Aorta (tissue), 5 donors: ENCODE results near the gene IQCE. TPM values are rescaled to one million over a fixed set of nuclear protein-coding genes. Genes with fewer than 3 reads are reported as not detected.

Source experiments
- ATAC-seq: fragments of 200-7000 bp; cut with Tn5 transposase; one replicate; pipeline ENCODE4 v1.9.1; 2022; ENCODE audit warnings: moderate library complexity; ENCODE audit not compliant: low FRiP score
- DNase-seq, 2 donors: peaks; one replicate each; pipeline ENCODE4 v3.0.0-alpha.2; 2020
- H3K27ac ChIP-seq, 2 donors: one replicate each; pipeline ENCODE4 v1.5.1; 2013; ENCODE audit warnings: low read length in 2 of 2, mild to moderate bottlenecking in 2 of 2, moderate library complexity in 2 of 2, control low read depth in 1 of 2, inconsistent platforms in 1 of 2, low read depth in 1 of 2
- H3K27me3 ChIP-seq, 2 donors: one replicate each; pipeline ENCODE4 v1.6.1; 2013; ENCODE audit warnings: control low read depth in 1 of 2, low read length in 1 of 2, mild to moderate bottlenecking in 1 of 2, moderate library complexity in 1 of 2; ENCODE audit not compliant: insufficient read depth in 2 of 2, control insufficient read depth in 1 of 2
- H3K36me3 ChIP-seq, 2 donors: one replicate each; pipeline ENCODE4 v1.6.1; 2013; ENCODE audit warnings: control low read depth in 1 of 2, low read length in 1 of 2, mild to moderate bottlenecking in 1 of 2; ENCODE audit not compliant: insufficient read depth in 2 of 2, control insufficient read depth in 1 of 2
- H3K4me1 ChIP-seq, 2 donors: one replicate each; pipeline ENCODE4 v1.6.1; 2013; ENCODE audit warnings: low read length in 2 of 2, control low read depth in 1 of 2, mild to moderate bottlenecking in 1 of 2, moderate library complexity in 1 of 2; ENCODE audit not compliant: insufficient read depth in 2 of 2, control insufficient read depth in 1 of 2
- H3K4me3 ChIP-seq, 2 donors: one replicate each; pipeline ENCODE4 v1.5.1; 2013; ENCODE audit warnings: low read length in 2 of 2, control low read depth in 1 of 2, mild to moderate bottlenecking in 1 of 2
- H3K9me3 ChIP-seq: one replicate; pipeline ENCODE4 v1.6.1; 2013; ENCODE audit warnings: mild to moderate bottlenecking, low read length; ENCODE audit not compliant: control insufficient read depth
- WGBS, 2 donors: extraction: QIAGEN DNeasy Blood & Tissue Kit; methylation state at CpG; one replicate each; pipeline ENCODE4 v1.1.7; 2013; 5-methylcytosine and 5-hydroxymethylcytosine counted together
- intact Hi-C, 2 donors: fragments of 100-400 bp; cut with DNase I; formaldehyde crosslinking; loops; one replicate each; pipeline versions ENCODE4 v1.14.2 to v1.15.0; 2022
- polyA plus RNA-seq, 2 donors: library from polyadenylated mRNA; stranded (reverse); fragments of 200-250 nt; gene quantifications; one replicate each; pipeline ENCODE4 v1.2.3, GENCODE V29; 2013
- total RNA-seq, 2 donors: library from RNA; stranded (reverse); fragmentation: NEBNext Ultra II Directional; extraction: Animal tissue kit (Norgen Biotek cat#: 25700); gene quantifications; one replicate each; pipeline ENCODE4 v1.2.1, GENCODE V29; 2021
- donor health status: healthy with polysubstance abuse.
- donor health status: Bipolar disorder and iron deficiency.
- donor health status: DM: no; HTN: no; CAD: no.
- donor health status: DM: no; HTN: no; CAD: no.
- donor health status: DM: yes; HTN: yes; CAD: no.

IQCE gene
- total and polyA plus RNA-seq, 4 donors = 6.1 to 18.2 (median 11.2) TPM

- ATAC-seq (no peak), DNase-seq (no peak)
- Histone ChIP-seq H3K4me3 (no peak overlapping the region), H3K4me1 (no peaks in the 10 kb centered on the region), H3K9me3 (no peaks in the 10 kb centered on the region), H3K27me3 (peaks cover 0 to 1% of the 10 kb centered on the region in 2 donors), H3K36me3 (no peaks in the 10 kb centered on the region), H3K27ac (no peak overlapping the region)
- WGBS, 2 donors = 84 to 85% methylated on average over 9 of the region's 9 CpGs
- intact Hi-C loops = no loop called here
These were observed 44.0 kb upstream of the IQCE start for GRCh38 chr7:2514473-2515423.

- no peaks in the 10 kb centered on the region for H3K36me3 ChIP-seq
- no peak overlapping the region for H3K27ac ChIP-seq
- WGBS, 2 donors = 85 to 88% methylated on average over 15 of the region's 15 CpGs
- intact Hi-C loops = no loop called here
- DNase-seq = no peak
- H3K4me1 ChIP-seq = no peaks in the 10 kb centered on the region
- peaks cover 0 to 1% of the 10 kb centered on the region in 2 donors for H3K27me3 ChIP-seq
- no peak overlapping the region for H3K4me3 ChIP-seq
- ATAC-seq = no peak
- no peaks in the 10 kb centered on the region for H3K9me3 ChIP-seq
These were observed 43.2 kb upstream of the IQCE start for GRCh38 chr7:2515424-2516193.

GRCh38 chr7:2516194-2516555, 42.6 kb upstream of the IQCE start:
- Histone ChIP-seq H3K4me1 (no peaks in the 10 kb centered on the region), H3K4me3 (no peak overlapping the region), H3K27ac (no peak overlapping the region), H3K27me3 (peaks cover 0 to 1% of the 10 kb centered on the region in 2 donors), H3K36me3 (no peaks in the 10 kb centered on the region), H3K9me3 (no peaks in the 10 kb centered on the region)
- ATAC-seq = no peak
- intact Hi-C loops = no loop called here
- DNase-seq = no peak
- 91% methylated on average over 8 of the region's 8 CpGs for WGBS, 2 donors

- DNase-seq = no peak
- no peaks in the 10 kb centered on the region for H3K4me1 ChIP-seq
- 80 to 83% methylated on average over 8 of the region's 8 CpGs for WGBS, 2 donors
These were observed 41.8 kb upstream of the IQCE start for GRCh38 chr7:2517026-2517425.

GRCh38 chr7:2517678-2518507, 40.9 kb upstream of the IQCE start:
- H3K27ac ChIP-seq = no peak overlapping the region
- H3K27me3 ChIP-seq = peaks cover 0 to 1% of the 10 kb centered on the region in 2 donors
- H3K4me1 ChIP-seq = no peaks in the 10 kb centered on the region
- intact Hi-C loops = no loop called here
- no peak for DNase-seq
- no peak for ATAC-seq
- H3K9me3 ChIP-seq = no peaks in the 10 kb centered on the region
- H3K36me3 ChIP-seq = no peaks in the 10 kb centered on the region
- WGBS, 2 donors = 77 to 78% methylated on average over 17 to 18 of the region's 18 CpGs
- H3K4me3 ChIP-seq = no peak overlapping the region

More at GRCh38 chr7:2517026-2517425, 41.8 kb upstream of the IQCE start:
- no peak overlapping the region for H3K27ac ChIP-seq
- no peak for ATAC-seq
- no peaks in the 10 kb centered on the region for H3K36me3 ChIP-seq
- H3K27me3 ChIP-seq = peaks cover 0 to 1% of the 10 kb centered on the region in 2 donors
- H3K4me3 ChIP-seq = no peak overlapping the region
- no peaks in the 10 kb centered on the region for H3K9me3 ChIP-seq
- intact Hi-C loops = no loop called here

GRCh38 chr7:2518737-2519118, 40.1 kb upstream of the IQCE start:
- no peak for ATAC-seq
- no peaks in the 10 kb centered on the region for H3K4me1 ChIP-seq
- no peak overlapping the region for H3K4me3 ChIP-seq
- WGBS, 2 donors = 13 to 14% methylated on average over 33 to 41 of the region's 41 CpGs
- peaks cover 0 to 1% of the 10 kb centered on the region in 2 donors for H3K27me3 ChIP-seq
- no peaks in the 10 kb centered on the region for H3K36me3 ChIP-seq
- H3K27ac ChIP-seq = no peak overlapping the region
- intact Hi-C loops = no loop called here
- no peak for DNase-seq
- no peaks in the 10 kb centered on the region for H3K9me3 ChIP-seq

GRCh38 chr7:2519119-2519930, 39.5 kb upstream of the IQCE start, which contains the start of gene LFNG:
Gene LFNG (plus strand): TSS chr7:2519774. CDS start chr7:2519862, 88 bp downstream.
- H3K27me3 ChIP-seq = peaks cover 0 to 1% of the 10 kb centered on the region in 2 donors
- H3K27ac ChIP-seq = no peak within 1 kb of the TSS
- ATAC-seq (peak; percentile 86), DNase-seq (peak; percentile 90 to 93)
- intact Hi-C loops = no loop called here
- H3K9me3 ChIP-seq = no peaks in the 10 kb centered on the region
- 0 to 1% methylated on average over 73 to 95 of the region's 95 CpGs for WGBS, 2 donors
- H3K4me3 ChIP-seq = peak within 1 kb of the TSS; percentile 28 to 38
- H3K36me3 ChIP-seq = no peaks in the 10 kb centered on the region
- no peaks in the 10 kb centered on the region for H3K4me1 ChIP-seq
